Peyer's patch (tissue), 4 donors: ENCODE data around the gene ASB11.

Experiments used
- POLR2A ChIP-seq, 2 donors: fragments of 450-650 bp; IDR thresholded peaks; one replicate each; pipeline ENCODE4 v1.5.1; 2017; ENCODE audit warnings: antibody characterized with exemption in 2 of 2, mild to moderate bottlenecking in 2 of 2, moderate library complexity in 2 of 2
- TF ChIP-seq, protein P1 (sequence below), 6 experiments: fragments of 450-650 bp in 4 of 6; fragments of 200-600 bp in 2 of 6; sonication (generic) in 1 of 6; IDR thresholded peaks; one replicate each; pipeline ENCODE4 v1.5.1; 2017 to 2019; ENCODE audit warnings: antibody characterized with exemption in 6 of 6, mild to moderate bottlenecking in 3 of 6, moderate library complexity in 1 of 6

DNA sequence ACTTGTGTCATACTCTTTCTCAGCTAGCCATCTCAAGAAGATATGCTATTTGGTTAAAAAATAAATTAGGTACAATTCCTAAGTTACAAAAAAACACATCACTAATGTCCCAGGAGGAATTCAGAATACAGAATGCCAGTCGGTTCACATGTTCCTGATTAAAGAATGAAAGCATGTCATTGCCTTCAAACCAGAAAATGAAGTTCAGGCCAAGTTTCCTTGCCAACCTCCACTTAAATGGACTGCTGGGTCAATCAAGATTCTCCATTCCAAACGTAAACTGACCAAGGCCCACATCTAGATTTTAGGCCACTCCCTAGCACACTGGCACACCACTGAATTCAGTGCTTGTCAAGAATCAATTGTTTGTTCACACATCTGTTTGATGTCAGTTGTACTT is 13.4 kb upstream of the ASB11 start:
- TF ChIP-seq POLR2A (IDR thresholded peaks at IDR 0.05): no peak
- TF ChIP-seq, protein P1, sequence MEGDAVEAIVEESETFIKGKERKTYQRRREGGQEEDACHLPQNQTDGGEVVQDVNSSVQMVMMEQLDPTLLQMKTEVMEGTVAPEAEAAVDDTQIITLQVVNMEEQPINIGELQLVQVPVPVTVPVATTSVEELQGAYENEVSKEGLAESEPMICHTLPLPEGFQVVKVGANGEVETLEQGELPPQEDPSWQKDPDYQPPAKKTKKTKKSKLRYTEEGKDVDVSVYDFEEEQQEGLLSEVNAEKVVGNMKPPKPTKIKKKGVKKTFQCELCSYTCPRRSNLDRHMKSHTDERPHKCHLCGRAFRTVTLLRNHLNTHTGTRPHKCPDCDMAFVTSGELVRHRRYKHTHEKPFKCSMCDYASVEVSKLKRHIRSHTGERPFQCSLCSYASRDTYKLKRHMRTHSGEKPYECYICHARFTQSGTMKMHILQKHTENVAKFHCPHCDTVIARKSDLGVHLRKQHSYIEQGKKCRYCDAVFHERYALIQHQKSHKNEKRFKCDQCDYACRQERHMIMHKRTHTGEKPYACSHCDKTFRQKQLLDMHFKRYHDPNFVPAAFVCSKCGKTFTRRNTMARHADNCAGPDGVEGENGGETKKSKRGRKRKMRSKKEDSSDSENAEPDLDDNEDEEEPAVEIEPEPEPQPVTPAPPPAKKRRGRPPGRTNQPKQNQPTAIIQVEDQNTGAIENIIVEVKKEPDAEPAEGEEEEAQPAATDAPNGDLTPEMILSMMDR (IDR thresholded peaks at IDR 0.05): no peak
